GM19463 (cell line): Measurements from ENCODE around the gene TXNDC2.

Experiments
- ATAC-seq: cut with Tn5 transposase; IDR thresholded peaks from one replicate; pipeline ENCODE4 v1.9.1; 2021; ENCODE audit warnings: mild to moderate bottlenecking, moderate library complexity; ENCODE audit not compliant: unreplicated experiment

TXNDC2 gene

GRCh38 chr18:9930299-9930884 is 44.6 kb downstream of the TXNDC2 start:
- ATAC-seq: no peak

DNA sequence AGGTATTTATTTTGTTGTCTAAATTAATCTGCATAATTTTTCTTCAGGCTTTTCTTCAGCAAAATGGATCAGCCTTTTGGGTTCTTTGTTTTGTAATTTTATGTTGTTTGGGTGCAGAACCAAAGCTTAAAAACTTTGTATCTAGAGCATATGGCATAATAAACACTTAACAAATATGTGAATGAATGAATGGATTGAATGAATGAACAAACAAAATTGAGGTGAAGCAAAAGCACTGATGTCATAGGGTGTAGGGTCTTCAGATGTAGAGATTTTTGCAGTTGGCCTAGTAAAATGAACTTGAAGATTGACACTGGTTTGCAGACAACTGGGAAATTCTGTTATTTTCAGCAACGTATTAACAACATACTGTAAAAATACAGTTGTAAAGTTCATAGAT is 45.4 kb downstream of the TXNDC2 start:
- ATAC-seq: no peak

- no peak for ATAC-seq
Observed at GRCh38 chr18:9931678-9932077, 45.9 kb downstream of the TXNDC2 start.

DNA sequence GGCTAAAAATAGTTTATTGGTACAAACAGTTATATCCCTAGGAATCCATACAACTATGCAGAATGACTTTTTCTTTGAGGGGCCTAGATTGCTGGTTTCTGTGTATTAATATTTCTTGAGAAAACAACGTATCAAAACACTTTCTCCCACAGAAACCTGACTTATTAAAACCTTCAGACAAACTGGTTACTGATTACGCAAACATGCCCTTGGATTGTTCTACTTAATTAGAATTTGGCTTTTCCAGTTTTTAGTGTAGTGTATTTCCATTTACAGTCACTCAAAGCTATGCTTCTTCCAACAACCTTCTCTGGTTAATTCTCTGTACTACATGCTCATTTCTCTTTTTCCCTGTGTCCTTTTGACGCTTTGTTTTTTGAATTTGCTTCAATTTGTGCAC is 48.1 kb downstream of the TXNDC2 start:
- ATAC-seq: no peak

- no peak for ATAC-seq
Observed at GRCh38 chr18:9934274-9934673, 48.5 kb downstream of the TXNDC2 start.
